ENCODE results near the gene TLN1. TPM values are rescaled to one million over a fixed set of nuclear protein-coding genes. Genes with fewer than 3 reads are reported as not detected.

TLN1 gene
- total and polyA plus RNA-seq, 2 of the 8 experiments (the other 6 are each of a cell fraction or from before 2014, with no cell fraction given): 28.1 to 90.1 TPM

- H3K14ac ChIP-seq (ENCODE audit: insufficient read length): no peak overlapping the region
- no peak overlapping the region for H2BK20ac ChIP-seq (ENCODE audit: low read length)
- H3K23ac ChIP-seq (ENCODE audit: insufficient read length): no peak overlapping the region
- no peak for DNase-seq (ENCODE audit: low read depth in 1 of 2, low spot score in 2 of 2)
- no peak overlapping the region for H3K4me2 ChIP-seq (ENCODE audit: insufficient read depth in 1 of 2, low read depth in 2 of 2, low read length in 2 of 2)
- H3K27me3 ChIP-seq (replicated peaks in 1 of 4; ENCODE audit: control insufficient read depth in 3 of 4, extremely low read depth in 1 of 4, insufficient read depth in 3 of 4, low read length in 3 of 4): no peaks in the 10 kb centered on the region
- no peak overlapping the region for H2AK5ac ChIP-seq (ENCODE audit: low read depth, low read length)
- no peak for TF ChIP-seq CHD1 (IDR thresholded peaks at IDR 0.05; ENCODE audit: low read depth, low read length)
- TF ChIP-seq EZH2 (IDR thresholded peaks at IDR 0.05; ENCODE audit: low read depth, low read length, severe bottlenecking): no peak
- no peak for TF ChIP-seq SRF (IDR thresholded peaks at IDR 0.05; ENCODE audit: low read depth, low read length)
- TF ChIP-seq BACH1 (IDR thresholded peaks at IDR 0.05; ENCODE audit: low read length): no peak
- TF ChIP-seq SIN3A (conservative IDR thresholded peaks at IDR 0.05 in 1 of 2, IDR thresholded peaks at IDR 0.05 in 1 of 2; ENCODE audit: low read depth in 1 of 2, low read length in 2 of 2): no peak
- no peak for TF ChIP-seq RXRA (IDR thresholded peaks at IDR 0.05; ENCODE audit: insufficient read depth, low read depth, low read length)
- TF ChIP-seq, protein P1, sequence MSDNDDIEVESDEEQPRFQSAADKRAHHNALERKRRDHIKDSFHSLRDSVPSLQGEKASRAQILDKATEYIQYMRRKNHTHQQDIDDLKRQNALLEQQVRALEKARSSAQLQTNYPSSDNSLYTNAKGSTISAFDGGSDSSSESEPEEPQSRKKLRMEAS (IDR thresholded peaks at IDR 0.05): no peak
- no peak overlapping the region for H2BK120ac ChIP-seq (replicated peaks; ENCODE audit: low read depth, low read length)
- H3K79me2 ChIP-seq (ENCODE audit: control insufficient read depth in 1 of 2, insufficient read depth in 2 of 2, low read length in 2 of 2): no peaks in the 10 kb centered on the region
- no peak overlapping the region for H2AFZ ChIP-seq (ENCODE audit: low read length)
- peaks cover 3 to 10% of the 10 kb centered on the region in 2 experiments for H4K20me1 ChIP-seq (replicated peaks in 1 of 2; ENCODE audit: control insufficient read depth in 1 of 2, insufficient read depth in 2 of 2, low read length in 2 of 2)
- no peak overlapping the region for H2BK15ac ChIP-seq (ENCODE audit: low read length)
- H4K5ac ChIP-seq (ENCODE audit: insufficient read length, low read depth, low read length): no peak overlapping the region
- no peaks in the 10 kb centered on the region for H3K79me1 ChIP-seq (ENCODE audit: low read depth, low read length)
- ChIA-PET POLR2A (ENCODE audit: partially characterized antibody) (interaction anchor here (0.7 to 14.9 kb wide), 4 partner anchors 11 to 28 kb away, joined by 3 to 158 read pairs (median 4); partner anchors contain the start of genes CREB3 and TLN1), CTCF (ENCODE audit: partially characterized antibody) (interaction anchor here (0.6 to 14.1 kb wide), 8 partner anchors 9 to 55 kb away, joined by 3 to 347 read pairs (median 42); partner anchors contain the start of genes ARHGEF39, CA9, CCDC107 and RMRP)
- H3K23me2 ChIP-seq (ENCODE audit: low read depth, low read length): no peaks in the 10 kb centered on the region
- H3K18ac ChIP-seq (ENCODE audit: extremely low read depth, low read length): no peak overlapping the region
- H2BK12ac ChIP-seq (ENCODE audit: low read depth, low read length): no peak overlapping the region
- no peaks in the 10 kb centered on the region for H3K9me3 ChIP-seq (ENCODE audit: insufficient read depth in 2 of 2, low read depth in 1 of 2, low read length in 1 of 2)
- H3K4me1 ChIP-seq (replicated peaks in 1 of 4; ENCODE audit: control insufficient read depth in 3 of 4, insufficient read depth in 4 of 4, low read length in 3 of 4): no peaks in the 10 kb centered on the region
- H4K91ac ChIP-seq (replicated peaks; ENCODE audit: insufficient read length, low read length): no peak overlapping the region
- no peak for FAIRE-seq
- H4K8ac ChIP-seq (ENCODE audit: extremely low read depth, insufficient read depth, low read length): no peak overlapping the region; the same call in 1 of the 2 replicates
- no peak overlapping the region for H2BK5ac ChIP-seq (ENCODE audit: low read depth, low read length)
- H3K4ac ChIP-seq (replicated peaks; ENCODE audit: insufficient read length, low read depth, low read length): no peak overlapping the region
- H3K9ac ChIP-seq (replicated peaks in 1 of 4; ENCODE audit: extremely low read depth in 1 of 4, low read depth in 3 of 4, low read length in 3 of 4): peak overlapping the region in 1 of 4 experiments; percentile 25; a peak in 1 of 7 replicates
- WGBS, 2 experiments (ENCODE audit: extremely low coverage in 1 of 2, insufficient coverage in 1 of 2, insufficient read length in 1 of 2, insufficient replicate concordance in 2 of 2, low coverage in 1 of 2, low lambda C conversion rate in 2 of 2, missing lambda C conversion rate in 1 of 2): 90% methylated on average over 11 of the region's 11 CpGs; no CpG with 5 or more reads in 1 of the 2 experiments
- H3K36me3 ChIP-seq (ENCODE audit: control insufficient read depth in 2 of 4, insufficient read depth in 4 of 4, low read length in 3 of 4): peaks cover 42 to 67% (median 65%) of the 10 kb centered on the region in 4 experiments
- no peak overlapping the region for H3K4me3 ChIP-seq (ENCODE audit: extremely low read depth in 1 of 4, insufficient read depth in 2 of 4, low read depth in 3 of 4, low read length in 4 of 4)
- no peak overlapping the region for H3K56ac ChIP-seq (replicated peaks; ENCODE audit: insufficient read length, low read depth, low read length)
- H3K27ac ChIP-seq (ENCODE audit: low read depth, low read length): no peak overlapping the region
Measured at GRCh38 chr9:35700031-35700430, 32.0 kb downstream of the TLN1 start.
